Upper lobe of left lung (tissue), 4 donors: ENCODE data around the gene PLPPR3.

Experiments used
- EP300 ChIP-seq, 4 donors: sonication (generic); formaldehyde crosslinking; IDR thresholded peaks; one replicate each; pipeline ENCODE4 v1.5.1; 2017; ENCODE audit warnings: antibody characterized with exemption in 4 of 4, control low read depth in 2 of 4
- POLR2A ChIP-seq, 4 donors: fragments of 450-650 bp; IDR thresholded peaks; one replicate each; pipeline ENCODE4 v1.5.1; 2016 to 2017; ENCODE audit warnings: antibody characterized with exemption in 4 of 4, mild to moderate bottlenecking in 2 of 4
- POLR2AphosphoS5 ChIP-seq, 2 donors: sonication (generic); formaldehyde crosslinking; IDR thresholded peaks; one replicate each; pipeline ENCODE4 v1.5.1; 2017; ENCODE audit warnings: antibody characterized with exemption in 2 of 2
- TF ChIP-seq, protein P1 (sequence below), 6 experiments: fragments of 450-650 bp in 4 of 6; fragments of 200-600 bp in 2 of 6; sonication (generic) in 2 of 6; IDR thresholded peaks; one replicate each; pipeline ENCODE4 v1.5.1; 2016 to 2019; ENCODE audit warnings: antibody characterized with exemption in 6 of 6

DNA sequence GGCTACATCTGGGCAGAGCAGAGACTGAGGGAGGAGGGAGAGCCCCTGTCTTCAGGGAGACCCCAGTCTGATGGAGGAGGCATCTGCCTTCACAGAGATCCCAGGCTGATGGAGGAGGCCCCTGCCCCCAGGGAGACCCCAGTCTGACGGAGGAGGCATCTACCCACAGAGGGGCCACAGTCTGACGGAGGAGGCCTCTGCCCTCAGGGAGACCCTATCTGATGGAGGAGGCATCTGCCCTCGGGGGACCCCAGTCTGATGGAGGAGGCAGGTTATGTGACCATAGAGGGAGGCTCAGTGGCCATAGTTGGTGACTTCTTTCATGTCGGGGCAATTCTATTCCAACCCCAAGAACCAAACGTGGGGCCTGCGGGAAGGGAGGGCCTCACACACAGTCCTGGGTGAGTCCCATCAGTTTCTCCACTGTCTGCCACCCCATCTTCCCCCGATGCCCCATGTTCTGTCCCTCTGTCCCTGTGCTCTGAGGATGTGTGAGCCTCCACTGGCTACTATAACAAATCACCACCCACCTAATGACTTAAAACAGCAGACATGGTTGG lies 56.5 kb downstream of the PLPPR3 start:
- TF ChIP-seq, protein P1, sequence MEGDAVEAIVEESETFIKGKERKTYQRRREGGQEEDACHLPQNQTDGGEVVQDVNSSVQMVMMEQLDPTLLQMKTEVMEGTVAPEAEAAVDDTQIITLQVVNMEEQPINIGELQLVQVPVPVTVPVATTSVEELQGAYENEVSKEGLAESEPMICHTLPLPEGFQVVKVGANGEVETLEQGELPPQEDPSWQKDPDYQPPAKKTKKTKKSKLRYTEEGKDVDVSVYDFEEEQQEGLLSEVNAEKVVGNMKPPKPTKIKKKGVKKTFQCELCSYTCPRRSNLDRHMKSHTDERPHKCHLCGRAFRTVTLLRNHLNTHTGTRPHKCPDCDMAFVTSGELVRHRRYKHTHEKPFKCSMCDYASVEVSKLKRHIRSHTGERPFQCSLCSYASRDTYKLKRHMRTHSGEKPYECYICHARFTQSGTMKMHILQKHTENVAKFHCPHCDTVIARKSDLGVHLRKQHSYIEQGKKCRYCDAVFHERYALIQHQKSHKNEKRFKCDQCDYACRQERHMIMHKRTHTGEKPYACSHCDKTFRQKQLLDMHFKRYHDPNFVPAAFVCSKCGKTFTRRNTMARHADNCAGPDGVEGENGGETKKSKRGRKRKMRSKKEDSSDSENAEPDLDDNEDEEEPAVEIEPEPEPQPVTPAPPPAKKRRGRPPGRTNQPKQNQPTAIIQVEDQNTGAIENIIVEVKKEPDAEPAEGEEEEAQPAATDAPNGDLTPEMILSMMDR (IDR thresholded peaks at IDR 0.05): no peak
- TF ChIP-seq EP300 (IDR thresholded peaks at IDR 0.05) (no peak), POLR2A (IDR thresholded peaks at IDR 0.05) (no peak), POLR2AphosphoS5 (IDR thresholded peaks at IDR 0.05) (no peak)
